Cardiac septum (tissue), 1 donor: Measurements from ENCODE around the gene RAB21. TPM values are rescaled to one million over a fixed set of nuclear protein-coding genes. Genes with fewer than 3 reads are reported as not detected.

ENCODE experiments used
- DNase-seq: peaks from one replicate; pipeline ENCODE4 v3.0.0-alpha.2; 2020; ENCODE audit warnings: low spot score
- intact Hi-C: fragments of 100-400 bp; cut with DNase I; formaldehyde crosslinking; loops from one replicate; pipeline ENCODE4 v1.14.0; 2022
- long read RNA-seq: library from polyadenylated mRNA; unstranded; transcript quantifications from one replicate; pipeline ENCODE4 v2.0.0, GENCODE V29; 2021
- total RNA-seq: library from RNA; stranded (reverse); fragmentation: NEBNext Ultra II Directional; extraction: Animal tissue kit (Norgen Biotek cat#: 25700); gene quantifications from one replicate; pipeline ENCODE4 v1.2.1, GENCODE V29; 2021
- donor health status: DM: no; HTN: no; CAD: no.

RAB21 gene, protein sequence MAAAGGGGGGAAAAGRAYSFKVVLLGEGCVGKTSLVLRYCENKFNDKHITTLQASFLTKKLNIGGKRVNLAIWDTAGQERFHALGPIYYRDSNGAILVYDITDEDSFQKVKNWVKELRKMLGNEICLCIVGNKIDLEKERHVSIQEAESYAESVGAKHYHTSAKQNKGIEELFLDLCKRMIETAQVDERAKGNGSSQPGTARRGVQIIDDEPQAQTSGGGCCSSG
- total RNA-seq, result 191 TPM
- long read RNA-seq, full-length matches to known transcripts, result 187 of 217 reads
- long read RNA-seq, partial matches to known transcripts, result 19 of 217 reads
- long read RNA-seq, other reads (novel, unspliced or antisense), result 11 of 217 reads

DNA sequence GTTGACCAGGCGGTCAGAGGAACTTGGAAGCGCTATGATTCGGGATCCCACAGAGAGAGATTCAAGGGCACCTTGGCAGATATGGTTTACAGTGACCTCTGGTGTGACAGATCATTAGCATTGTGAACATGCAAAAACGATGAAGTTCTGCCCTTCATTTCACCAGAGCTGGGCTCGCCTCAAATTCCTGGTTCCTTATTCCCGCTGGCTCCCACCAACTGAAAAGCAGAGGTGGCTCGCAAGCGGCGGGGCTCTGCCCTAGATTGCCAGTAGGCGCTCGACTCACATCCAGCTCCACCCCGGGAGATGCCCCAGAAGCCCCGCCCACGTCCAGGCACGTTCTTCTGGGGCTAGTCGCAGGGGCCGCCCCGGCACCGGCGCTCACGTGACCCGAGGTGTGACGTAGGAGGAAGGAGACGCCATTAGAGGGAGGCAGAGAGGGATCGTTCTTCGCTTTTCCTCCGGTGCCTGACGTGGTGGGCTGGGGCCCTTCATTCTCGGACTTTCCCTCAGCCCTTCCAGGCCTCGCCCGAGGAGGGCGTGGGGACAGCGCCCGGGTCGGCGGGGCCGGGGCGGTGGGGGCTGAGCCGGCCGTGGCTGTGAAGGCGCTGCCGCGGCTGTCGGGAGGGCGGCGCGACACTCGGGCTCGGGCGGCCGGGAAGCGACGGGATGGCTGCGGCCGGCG, at the start of gene RAB21:
RAB21 (plus strand) TSS at position 403 of the 685 bp plus-strand sequence; CDS start at position 670, 267 bp downstream.
- DNase-seq, result peak; percentile 100

DNA sequence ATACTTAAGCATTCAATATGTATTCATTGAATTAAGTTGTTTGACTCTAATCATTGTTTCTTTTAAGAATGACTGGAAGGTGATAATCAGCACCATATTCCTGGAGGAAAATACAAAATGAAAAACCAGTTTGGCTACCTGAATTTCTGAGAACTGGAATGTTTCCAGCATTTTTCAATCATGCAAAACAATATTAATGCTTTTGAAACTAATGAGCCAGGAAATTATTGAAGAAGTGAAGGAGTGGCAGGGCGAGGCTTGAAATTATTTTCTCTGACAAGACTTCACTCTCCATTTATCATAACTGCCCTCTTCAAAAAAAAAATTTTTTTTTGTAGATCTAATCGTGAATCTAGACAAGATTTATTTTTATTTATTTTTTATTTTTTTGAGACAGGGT, 49.7 kb upstream of the RAB21 start:
- intact Hi-C loops, result no loop called here

More for the DNA sequence above, at the start of gene RAB21:
- intact Hi-C loops, result loop anchor here (1.0 to 2.0 kb wide), 2 partner anchors 68 to 90 kb away; partner anchors contain the start of genes THAP2 and TMEM19

DNA sequence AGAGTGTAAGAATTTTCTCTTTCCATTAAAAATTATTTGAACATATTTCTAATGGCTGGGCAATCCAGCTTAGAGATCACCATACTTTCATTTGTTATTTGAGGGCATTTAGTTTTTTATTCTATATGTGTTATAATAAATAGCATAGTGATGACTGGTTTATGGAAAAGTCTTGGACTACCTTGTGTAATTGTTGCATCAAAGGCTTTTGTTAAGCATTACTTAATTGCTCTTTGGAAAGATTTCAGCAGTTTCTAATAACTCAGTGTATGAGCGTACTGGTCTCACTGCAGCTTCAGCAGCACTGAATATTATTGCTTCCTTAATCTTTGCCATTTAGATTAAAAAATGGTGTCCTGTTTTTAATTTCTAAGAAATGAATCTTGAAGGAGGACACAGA, 46.0 kb upstream of the RAB21 start:
- intact Hi-C loops, result no loop called here
- DNase-seq, result no peak

More for the DNA sequence above, 49.7 kb upstream of the RAB21 start:
- no peak for DNase-seq

DNA sequence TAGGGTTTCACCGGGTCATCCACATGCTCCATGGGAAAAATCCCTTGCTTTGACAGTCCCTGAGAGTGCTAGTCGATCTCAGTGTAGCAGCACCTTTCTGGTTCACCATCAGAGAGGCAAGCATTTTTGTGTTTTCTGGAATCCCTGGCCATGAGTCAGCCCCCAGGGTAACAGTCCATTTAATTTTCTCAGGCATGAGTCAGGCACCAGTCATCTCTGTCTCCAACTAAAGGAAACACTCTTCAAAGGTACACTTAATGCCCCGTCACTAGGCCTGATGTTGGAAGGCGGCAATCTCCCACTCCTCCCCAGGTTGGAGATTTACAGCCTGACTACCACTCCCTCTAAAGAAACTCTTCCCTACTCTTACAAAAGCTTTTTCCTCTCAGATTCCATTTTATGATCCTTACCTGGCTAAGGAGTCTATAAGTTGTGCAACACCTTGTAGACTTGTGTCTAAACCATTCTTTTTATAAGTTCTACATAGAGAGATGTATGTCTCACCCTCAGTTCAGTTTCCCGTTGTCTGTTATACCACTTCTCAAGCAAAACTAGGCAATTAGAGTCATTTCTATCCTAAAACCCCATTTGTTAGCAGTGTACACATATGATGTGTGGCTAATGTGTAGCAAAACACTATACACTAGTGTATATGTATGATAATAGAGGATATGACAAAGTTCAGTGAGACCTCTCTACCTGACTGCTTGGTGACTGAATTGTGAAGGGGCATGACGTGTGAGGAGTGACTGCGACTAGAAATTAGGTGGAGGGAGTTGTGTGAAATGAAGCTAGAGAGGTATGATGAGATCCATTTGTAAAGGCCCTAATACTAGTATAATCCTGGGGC, 44.2 kb upstream of the RAB21 start:
- intact Hi-C loops, result no loop called here
- no peak for DNase-seq

DNA sequence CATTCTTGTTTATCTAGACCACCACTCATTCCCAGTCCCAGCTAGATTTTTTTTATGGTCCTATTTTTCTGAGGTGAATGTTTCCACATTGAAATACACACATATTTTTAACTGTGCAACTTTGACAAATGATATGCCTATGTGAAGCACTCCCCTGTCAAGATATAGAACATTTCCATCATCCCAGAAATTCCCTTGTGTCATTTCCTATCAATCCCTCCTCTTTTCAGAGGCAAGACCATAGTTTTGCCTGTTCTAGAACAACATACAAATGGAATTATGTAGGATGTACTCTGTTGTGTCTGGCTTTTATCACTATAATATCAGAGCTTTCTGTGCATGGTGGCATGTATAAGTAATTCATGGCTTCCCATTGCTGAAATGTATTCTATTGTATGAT, 36.1 kb upstream of the RAB21 start:
- intact Hi-C loops, result no loop called here
- no peak for DNase-seq

DNA sequence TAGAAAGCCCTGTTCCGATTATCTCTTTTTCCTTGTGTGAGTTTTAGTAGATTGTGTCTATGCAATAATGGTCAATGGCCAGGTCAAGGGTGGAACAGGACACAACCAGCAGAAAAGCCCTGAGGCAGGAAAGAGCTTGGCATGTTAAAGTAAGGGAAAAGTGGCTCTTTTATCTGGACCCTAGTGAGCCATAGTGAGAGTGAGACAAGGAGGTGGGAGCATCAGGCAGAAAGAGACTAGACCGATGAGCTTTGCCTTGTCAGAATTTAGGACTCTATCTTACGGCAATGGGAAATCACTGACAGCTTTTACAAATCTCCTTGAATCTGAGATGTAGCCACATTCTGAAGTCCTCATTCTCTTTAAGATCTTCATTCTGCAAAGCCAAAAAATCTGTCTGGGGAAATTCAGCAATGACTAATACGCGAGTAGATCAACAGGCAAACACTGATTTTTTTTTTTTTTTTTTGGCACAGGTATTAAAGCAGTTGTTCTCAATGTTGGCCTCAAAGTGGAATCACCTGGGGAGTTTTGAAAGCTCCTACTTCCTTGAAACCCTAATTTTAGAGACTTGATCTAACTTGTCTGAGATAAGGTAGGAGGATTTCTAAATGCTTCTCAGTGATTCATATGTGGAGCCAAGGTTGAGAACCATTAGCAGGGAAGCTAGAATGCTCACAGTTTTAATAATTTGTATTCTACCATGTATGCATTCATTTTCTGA, 34.9 kb upstream of the RAB21 start:
- DNase-seq, result no peak
- intact Hi-C loops, result no loop called here

DNA sequence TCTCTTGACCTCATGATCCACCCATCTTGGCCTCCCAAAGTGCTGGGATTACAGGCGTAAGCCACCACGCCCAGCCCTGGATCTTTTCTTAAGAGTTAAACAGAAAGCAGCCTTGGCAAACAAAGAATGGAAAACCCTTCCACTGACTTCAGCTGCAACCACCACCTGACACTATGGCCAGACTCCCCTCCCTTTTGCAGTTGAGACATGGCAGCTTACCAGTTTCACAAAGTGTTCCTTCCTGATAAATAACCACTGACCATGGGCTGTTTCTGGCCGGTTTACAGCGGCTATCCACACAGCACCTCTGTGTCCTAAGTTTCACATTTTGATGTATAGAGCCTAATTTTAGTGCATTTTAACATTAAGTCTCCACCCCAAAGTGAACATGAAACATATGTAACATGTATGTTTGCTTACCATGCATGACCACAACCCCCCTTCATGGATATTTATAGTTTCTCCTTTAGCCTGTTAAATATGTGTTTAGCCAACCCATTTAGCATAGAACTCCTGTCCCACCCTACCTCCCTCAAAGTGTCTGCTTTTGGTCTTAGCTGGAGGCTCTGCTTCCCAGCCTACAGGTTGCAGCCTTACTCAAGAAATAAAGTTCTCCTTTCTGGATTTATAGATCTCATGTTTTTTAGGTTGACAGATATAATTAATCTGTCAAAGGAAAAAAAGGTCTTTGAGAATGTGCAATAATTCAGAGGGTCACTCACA, 32.7 kb upstream of the RAB21 start:
- no peak for DNase-seq
- intact Hi-C loops, result no loop called here

DNA sequence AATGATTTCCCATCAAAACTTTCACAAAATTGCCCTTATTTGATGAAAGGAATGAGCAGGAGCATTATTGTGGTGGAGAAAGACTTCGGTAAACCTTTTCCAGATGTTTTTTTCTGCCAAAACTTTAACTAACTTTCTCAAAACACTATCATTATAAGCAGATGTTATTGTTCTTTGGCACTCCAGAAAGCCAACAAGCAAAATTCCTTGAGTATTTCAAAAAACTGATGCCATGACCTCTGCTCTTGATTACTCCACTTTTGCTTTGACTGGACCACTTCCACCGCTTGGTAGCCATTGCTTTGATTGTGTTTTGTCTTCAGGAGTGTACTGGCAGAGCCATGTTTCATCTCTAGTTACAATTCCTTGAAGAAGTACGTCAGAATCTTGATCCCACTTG, 29.7 kb upstream of the RAB21 start:
- intact Hi-C loops, result no loop called here

DNA sequence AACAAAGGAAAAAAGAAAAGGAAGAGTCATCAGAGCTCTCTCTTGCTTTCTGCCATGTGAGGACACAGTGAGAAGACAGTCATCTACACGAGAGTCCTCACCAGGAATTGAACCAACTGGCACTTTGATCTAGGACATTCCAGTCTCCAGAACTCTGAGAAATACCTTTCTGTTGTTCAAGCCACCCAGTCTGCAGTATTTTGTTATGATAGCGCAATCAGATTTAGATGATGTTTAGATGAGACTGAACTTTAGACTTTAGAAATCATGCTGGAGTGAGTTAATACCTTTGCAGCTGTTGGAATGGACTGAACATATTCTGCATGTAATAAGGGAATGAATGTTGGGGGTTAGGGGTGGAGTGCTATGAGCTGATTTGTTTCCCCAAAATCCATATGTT, 28.1 kb upstream of the RAB21 start:
- no peak for DNase-seq
- intact Hi-C loops, result no loop called here

More for the DNA sequence above, 29.7 kb upstream of the RAB21 start:
- no peak for DNase-seq

DNA sequence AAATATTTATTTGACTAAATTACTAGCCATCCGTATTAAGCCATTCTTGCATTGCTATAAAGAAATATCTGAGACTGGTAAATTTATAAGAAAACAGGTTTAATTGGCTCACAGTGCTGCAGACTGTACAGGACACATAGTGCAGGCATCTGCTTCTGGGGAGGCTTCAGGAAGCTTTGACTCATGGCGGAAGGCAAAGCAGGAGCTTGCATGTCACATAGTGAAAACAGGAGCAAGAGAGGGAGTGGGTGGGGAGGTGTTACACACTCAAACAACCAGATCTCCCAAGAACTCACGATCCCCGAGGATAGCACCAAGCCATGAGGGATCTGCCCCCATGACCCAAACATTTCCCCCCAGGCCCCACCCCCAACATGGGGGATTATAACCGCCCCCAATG, 26.7 kb upstream of the RAB21 start:
- intact Hi-C loops, result no loop called here
- DNase-seq, result no peak

DNA sequence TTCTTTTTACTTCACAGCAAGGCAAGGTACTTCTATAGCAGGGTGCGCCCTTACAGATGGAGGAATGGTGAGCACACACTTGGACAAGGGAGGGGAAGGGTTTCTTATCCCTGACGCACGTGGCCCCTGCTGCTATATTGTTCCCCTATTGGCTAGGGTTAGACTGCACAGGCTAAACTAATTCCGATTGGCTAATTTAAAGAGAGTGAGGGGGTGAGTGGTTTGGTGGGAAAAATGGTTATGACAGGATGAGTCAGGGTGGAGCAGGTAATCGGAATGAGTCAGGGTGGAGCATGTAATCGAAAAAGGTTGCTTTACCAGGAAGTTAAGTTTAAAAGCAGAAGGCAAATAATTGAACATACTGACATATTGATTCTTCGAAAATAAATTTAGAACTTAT, 23.7 kb upstream of the RAB21 start:
- intact Hi-C loops, result no loop called here
- DNase-seq, result no peak

DNA sequence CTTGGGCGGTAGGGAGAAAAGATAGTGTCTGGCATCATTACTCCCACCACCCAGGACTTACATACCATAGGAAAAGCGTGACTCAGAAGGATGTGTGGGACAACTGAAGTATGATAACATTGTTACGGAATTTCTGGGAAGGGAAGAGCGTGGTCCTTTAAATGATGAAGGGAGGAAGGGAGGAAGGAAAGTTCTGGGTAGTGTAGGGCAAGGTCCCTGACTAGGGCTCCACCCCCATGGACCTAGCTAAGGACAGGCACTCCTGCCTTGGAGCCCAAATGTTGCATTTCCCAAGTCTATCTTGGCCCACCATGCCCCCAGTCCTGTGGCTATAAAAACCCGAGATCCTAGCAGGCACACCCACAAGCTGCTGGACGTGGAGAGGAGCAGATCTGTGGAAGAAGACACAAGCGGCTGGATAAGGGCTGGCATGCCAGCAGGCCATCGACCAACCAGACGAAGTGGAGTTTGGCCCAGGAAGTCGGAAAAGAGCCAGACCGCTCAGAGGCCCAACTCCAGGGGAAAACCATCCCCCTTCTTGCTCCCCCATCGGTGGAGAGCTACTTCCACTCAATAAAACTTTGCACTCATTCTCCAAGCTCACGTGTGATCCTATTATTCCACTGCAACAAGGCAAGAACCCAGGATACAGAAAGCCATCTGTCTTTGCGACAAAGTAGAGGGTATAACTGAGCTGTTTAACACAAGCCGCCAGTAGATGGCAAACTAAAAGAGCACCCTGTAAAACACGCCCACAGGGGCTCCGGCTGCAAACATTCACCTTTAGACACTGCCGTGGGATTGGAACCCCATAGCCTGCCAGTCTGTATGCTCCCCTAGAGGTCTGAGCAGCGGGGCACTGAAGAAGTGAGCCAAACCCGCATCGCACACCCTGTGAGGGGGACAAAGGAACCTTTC, 23.0 kb upstream of the RAB21 start:
- no peak for DNase-seq
- intact Hi-C loops, result no loop called here

DNA sequence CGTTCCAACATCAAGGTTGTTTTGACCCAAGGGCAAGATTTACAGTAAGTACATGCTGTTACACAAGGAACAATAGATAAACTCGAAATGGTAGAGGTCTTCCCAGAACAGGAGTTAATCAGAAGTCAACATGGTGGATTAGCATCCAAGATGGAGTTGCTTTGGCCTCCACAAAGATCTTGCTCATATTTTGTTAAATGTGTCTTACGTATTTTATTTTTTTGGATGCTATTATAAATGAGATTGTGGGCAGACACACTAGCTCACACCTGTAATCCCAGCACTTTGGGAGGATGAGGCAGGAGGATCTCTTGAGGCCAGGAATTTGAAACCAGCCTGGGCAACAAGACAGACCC, 22.3 kb upstream of the RAB21 start:
- intact Hi-C loops, result no loop called here
- no peak for DNase-seq

DNA sequence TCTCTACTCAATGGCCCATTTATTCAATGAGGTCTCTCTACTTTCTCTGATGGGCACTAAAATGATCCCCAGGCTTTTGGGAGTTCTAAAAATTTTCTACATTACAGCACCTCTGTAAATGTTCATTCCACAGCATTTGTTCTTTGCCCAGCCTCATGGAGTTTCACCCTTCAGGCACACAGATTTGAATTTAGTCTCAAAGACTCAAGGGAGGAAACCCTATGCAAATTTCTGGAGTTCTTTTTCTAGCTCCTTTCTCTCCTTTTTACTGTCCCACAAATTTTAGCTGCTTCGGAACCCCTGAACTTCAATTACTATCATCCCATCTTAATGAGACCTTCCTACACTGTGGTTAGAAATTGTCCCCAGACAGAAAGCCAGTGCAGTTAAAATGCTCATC, 17.5 kb upstream of the RAB21 start:
- no peak for DNase-seq
- intact Hi-C loops, result no loop called here

DNA sequence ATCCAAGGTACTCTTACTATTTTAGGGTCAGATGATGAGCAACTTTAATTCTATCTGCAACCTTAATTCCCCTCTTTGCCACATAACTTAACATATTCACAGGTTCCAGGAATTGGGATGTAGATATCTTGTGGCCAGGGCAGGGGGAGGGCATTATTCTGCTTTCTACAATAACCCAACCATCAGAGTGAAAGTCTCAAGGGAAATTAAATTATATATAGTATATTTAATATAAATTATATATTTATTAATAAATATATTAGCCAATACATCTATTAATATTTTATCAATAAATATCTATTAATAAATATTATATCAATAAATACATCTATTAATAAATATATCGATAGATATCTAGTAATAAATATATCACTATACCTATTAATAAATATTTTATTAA, 11.7 kb upstream of the RAB21 start:
- no peak for DNase-seq
- intact Hi-C loops, result no loop called here

DNA sequence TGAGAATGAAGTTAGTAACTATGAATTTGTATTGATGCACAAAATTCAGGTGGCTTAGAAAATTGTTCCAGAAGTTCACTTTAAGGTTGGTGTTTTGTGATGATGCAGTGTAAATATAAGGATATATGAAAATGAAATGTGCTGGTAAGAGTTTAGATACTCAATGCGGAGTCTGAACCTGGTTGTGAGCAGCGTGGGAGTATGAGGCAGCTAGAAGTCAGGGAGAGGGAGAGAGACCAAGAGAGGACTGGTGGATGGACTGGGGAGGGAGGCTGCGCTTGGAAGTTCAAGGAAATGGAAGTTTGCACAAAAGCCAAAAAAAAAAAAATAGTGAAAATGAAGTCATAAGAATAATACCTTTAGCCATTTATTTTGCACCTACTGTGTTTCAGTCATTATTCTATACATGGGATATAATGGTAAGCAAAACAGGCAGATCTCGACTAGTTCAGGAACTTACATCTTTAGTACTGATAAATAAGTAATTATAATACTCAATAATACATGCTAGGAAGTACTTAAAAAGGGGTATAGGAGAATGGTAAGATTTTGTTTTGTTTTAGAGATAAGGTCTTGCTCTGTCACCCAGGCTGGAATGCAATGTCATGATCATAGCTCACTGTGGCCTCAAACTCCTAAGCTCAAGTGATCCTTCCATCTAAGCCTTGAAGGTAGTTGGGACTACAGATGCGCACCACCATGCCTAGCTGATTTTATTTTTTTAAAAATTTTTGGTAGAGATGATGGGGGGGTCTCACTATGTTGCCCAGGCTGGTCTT, 10.0 kb upstream of the RAB21 start:
- intact Hi-C loops, result loop anchor here (5.0 kb wide), 1 partner anchor 107 kb away; no protein-coding TSS in a partner anchor
- no peak for DNase-seq

DNA sequence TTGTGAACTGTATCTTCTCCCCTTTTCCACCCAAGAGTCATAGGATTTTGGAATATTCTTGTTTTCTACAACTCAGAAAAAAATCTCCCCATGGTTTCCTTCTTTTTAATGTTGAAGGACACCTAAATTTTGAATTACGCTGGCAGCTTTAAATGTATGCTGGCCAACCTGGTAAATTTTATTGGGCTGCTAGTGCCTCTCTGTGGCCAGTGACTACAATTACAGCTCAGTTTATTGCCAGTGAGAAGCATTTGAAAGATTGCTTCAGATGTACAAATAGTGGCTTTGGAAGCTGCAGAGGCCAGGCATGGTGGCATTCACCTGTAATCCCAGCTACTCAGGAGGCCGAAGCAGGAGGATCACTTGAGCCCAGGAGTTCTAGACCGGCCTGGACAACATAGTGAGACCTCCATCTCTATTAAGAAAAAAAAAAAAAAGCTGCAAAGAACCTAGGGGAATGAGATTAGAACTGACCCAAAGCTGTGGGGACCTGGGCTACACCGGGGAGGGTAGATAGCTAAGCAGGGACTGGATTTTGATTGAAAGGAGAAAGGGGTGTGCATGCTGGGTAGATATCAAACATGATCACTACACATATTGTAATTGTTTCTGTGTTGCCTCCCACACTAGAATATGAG, 7.6 kb upstream of the RAB21 start:
- DNase-seq, result no peak
- intact Hi-C loops, result loop anchor here (2.0 to 5.0 kb wide), 2 partner anchors 110 to 330 kb away; no protein-coding TSS in a partner anchor
